Lung (tissue), 12 donors: ENCODE data around the gene PTGER3. TPM values are rescaled to one million over a fixed set of nuclear protein-coding genes. Genes with fewer than 3 reads are reported as not detected.
"Not testable (repeated sequence)": the region's sequence is repeated elsewhere in the genome, so short reads cannot be mapped to it uniquely, and the experiment has no call there.

Experiments
- ATAC-seq: fragments of 200-7000 bp; cut with Tn5 transposase; one replicate; pipeline ENCODE4 v1.9.1; 2020; ENCODE audit warnings: moderate number of reproducible peaks; ENCODE audit not compliant: insufficient read depth, low FRiP score
- DNase-seq, 3 donors: peaks; one replicate each; pipeline ENCODE4 v3.0.0-alpha.2; 2013 to 2017
- H3K27ac ChIP-seq, 2 donors: one replicate each; pipeline ENCODE4 v1.5.1; 2013; ENCODE audit warnings: mild to moderate bottlenecking in 2 of 2, moderate library complexity in 2 of 2, control low read depth in 1 of 2, inconsistent platforms in 1 of 2, low read depth in 1 of 2, low read length in 1 of 2
- H3K27me3 ChIP-seq, 3 donors: one replicate each; pipeline ENCODE4 v1.5.1; 2013; ENCODE audit warnings: low read length in 2 of 3; ENCODE audit not compliant: control insufficient read depth in 3 of 3, insufficient read depth in 3 of 3
- H3K36me3 ChIP-seq, 4 donors: one replicate each; pipeline ENCODE4 v1.5.1; 2013; ENCODE audit warnings: low read length in 4 of 4, mild to moderate bottlenecking in 1 of 4, moderate library complexity in 1 of 4; ENCODE audit not compliant: control insufficient read depth in 4 of 4, insufficient read depth in 4 of 4
- H3K4me1 ChIP-seq, 5 donors: one replicate each; pipeline ENCODE4 v1.5.1; 2013; ENCODE audit warnings: low read length in 5 of 5, mild to moderate bottlenecking in 2 of 5, moderate library complexity in 1 of 5; ENCODE audit not compliant: control insufficient read depth in 5 of 5, insufficient read depth in 5 of 5
- H3K4me3 ChIP-seq: one replicate; pipeline ENCODE4 v1.5.1; 2013; ENCODE audit warnings: mild to moderate bottlenecking, control low read depth, moderate library complexity
- H3K9ac ChIP-seq, 2 donors: one replicate each; pipeline ENCODE4 v1.5.1; 2013; ENCODE audit warnings: low read length in 2 of 2, control low read depth in 1 of 2; ENCODE audit not compliant: insufficient read depth in 1 of 2
- H3K9me3 ChIP-seq, 4 donors: one replicate each; pipeline ENCODE4 v1.5.1; 2013; ENCODE audit warnings: low read length in 3 of 4, mild to moderate bottlenecking in 1 of 4, moderate library complexity in 1 of 4; ENCODE audit not compliant: control insufficient read depth in 4 of 4, insufficient read depth in 3 of 4
- WGBS, 2 donors: extraction: QIAGEN DNeasy Blood & Tissue Kit; methylation state at CpG; one replicate each; pipeline ENCODE4 v1.1.7; 2013; 5-methylcytosine and 5-hydroxymethylcytosine counted together
- polyA plus RNA-seq, 2 donors: library from polyadenylated mRNA; stranded (reverse); fragments of 200-250 nt; gene quantifications; one replicate each; pipeline ENCODE4 v1.2.1, GENCODE V29; 2013
- total RNA-seq, 2 donors: library from RNA; depleted of rRNA in 1 of 2; stranded (reverse); fragments of >200 nt in 1 of 2; gene quantifications; one replicate each; pipeline ENCODE4 v1.2.1, GENCODE V29; 2014 to 2021
- TF ChIP-seq, protein P1 (sequence below): IDR thresholded peaks from 2 replicates; pipeline ENCODE4 v1.5.1; 2012; ENCODE audit warnings: mild to moderate bottlenecking; ENCODE audit errors: control extremely low read depth, extremely low read depth
- donor health status: control.
- donor health status: control.
- donor health status: Bipolar disorder and iron deficiency.
- donor health status: healthy.
- donor health status: DM: yes; HTN: yes; CAD: no.

PTGER3 gene
- total and polyA plus RNA-seq, 4 donors, result 0.31 to 1.8 (median 1.4) TPM

DNA sequence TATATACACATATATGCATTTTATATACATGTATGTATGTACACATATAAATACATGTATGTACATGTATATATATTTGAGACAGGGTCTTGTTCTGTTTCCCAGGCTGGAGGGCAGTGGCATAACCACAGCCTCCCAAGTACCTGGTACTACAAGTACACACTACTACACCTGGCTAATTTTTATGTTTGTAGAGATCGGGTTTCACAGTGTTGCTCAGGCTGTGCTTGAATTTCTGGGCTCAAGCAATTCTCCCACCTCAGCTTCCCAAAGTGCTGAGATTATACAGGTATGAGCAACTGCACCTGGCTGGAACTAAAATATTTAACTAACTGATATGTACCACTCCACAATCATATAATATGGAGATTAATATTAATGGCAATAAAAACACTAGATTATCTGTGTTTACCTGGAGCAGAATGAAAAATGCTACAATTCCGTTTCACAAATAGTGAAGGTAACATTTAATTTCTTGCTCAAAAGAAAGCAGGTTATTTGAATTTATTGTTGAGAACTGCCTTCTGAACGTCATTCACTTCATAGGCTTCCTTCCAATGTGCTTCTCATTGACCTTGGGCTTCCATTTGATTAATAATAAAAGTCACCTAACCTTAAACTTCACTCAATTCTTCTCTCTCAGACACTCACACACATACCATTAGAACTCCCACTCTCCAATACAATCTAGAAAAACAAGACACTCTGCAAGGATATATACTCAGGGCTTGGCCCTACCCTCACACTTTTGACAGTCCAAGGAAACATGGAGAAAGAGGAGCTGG is 57.0 kb downstream of the PTGER3 start:
- ATAC-seq, result no peak
- 65 to 80% methylated on average over 3 of the region's 3 CpGs for WGBS, 2 donors
- Histone ChIP-seq H3K9ac (no peak overlapping the region), H3K4me1 (no peaks in the 10 kb centered on the region), H3K27me3 (no peaks in the 10 kb centered on the region), H3K9me3 (no peaks in the 10 kb centered on the region), H3K27ac (no peak overlapping the region), H3K36me3 (no peaks in the 10 kb centered on the region), H3K4me3 (no peak overlapping the region)
- TF ChIP-seq, protein P1, sequence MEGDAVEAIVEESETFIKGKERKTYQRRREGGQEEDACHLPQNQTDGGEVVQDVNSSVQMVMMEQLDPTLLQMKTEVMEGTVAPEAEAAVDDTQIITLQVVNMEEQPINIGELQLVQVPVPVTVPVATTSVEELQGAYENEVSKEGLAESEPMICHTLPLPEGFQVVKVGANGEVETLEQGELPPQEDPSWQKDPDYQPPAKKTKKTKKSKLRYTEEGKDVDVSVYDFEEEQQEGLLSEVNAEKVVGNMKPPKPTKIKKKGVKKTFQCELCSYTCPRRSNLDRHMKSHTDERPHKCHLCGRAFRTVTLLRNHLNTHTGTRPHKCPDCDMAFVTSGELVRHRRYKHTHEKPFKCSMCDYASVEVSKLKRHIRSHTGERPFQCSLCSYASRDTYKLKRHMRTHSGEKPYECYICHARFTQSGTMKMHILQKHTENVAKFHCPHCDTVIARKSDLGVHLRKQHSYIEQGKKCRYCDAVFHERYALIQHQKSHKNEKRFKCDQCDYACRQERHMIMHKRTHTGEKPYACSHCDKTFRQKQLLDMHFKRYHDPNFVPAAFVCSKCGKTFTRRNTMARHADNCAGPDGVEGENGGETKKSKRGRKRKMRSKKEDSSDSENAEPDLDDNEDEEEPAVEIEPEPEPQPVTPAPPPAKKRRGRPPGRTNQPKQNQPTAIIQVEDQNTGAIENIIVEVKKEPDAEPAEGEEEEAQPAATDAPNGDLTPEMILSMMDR, result no peak
- DNase-seq, result peak; percentile 13 to 55 (median 18)

- DNase-seq (no peak), ATAC-seq (no peak)
- no peak overlapping the region for H3K9ac ChIP-seq
- no peaks in the 10 kb centered on the region for H3K4me1 ChIP-seq
- no peaks in the 10 kb centered on the region for H3K9me3 ChIP-seq
- 86 to 87% methylated on average over 2 of the region's 2 CpGs for WGBS, 2 donors
- no peak overlapping the region for H3K27ac ChIP-seq
- TF ChIP-seq, protein P1, result no peak
- no peak overlapping the region for H3K4me3 ChIP-seq
- H3K27me3 ChIP-seq, result no peaks in the 10 kb centered on the region
- no peaks in the 10 kb centered on the region for H3K36me3 ChIP-seq
These were observed 60.1 kb downstream of the PTGER3 start for GRCh38 chr1:70987497-70987896.

DNA sequence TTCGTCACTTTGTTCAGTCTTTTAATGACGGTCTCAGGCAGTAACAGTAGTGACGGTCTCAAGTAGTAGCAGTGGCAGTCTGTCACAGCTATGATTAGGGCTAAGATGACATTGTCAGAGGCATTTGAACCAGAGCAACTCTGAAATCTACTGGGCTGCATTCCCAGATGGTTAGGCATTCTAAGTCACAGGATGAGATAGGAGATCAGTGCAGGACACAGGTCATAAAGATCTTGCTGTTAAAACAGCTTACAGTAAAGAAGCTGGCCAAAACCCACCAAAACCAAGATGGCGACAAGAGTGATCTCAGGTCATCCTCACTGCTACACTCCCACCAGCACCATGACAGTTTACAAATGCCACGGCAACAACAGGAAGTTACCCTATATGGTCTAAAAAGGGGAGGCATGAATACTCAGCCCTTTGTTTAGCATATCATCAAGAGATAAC is 61.8 kb downstream of the PTGER3 start:
- not testable (repeated sequence) for H3K9me3 ChIP-seq, H3K9ac ChIP-seq, H3K4me1 ChIP-seq, ATAC-seq, H3K27ac ChIP-seq, H3K27me3 ChIP-seq, H3K4me3 ChIP-seq, H3K36me3 ChIP-seq, DNase-seq
- WGBS, 2 donors, result 90 to 91% methylated on average over 5 of the region's 5 CpGs

- not testable (repeated sequence) for H3K9ac ChIP-seq, ATAC-seq, H3K4me3 ChIP-seq, H3K4me1 ChIP-seq, H3K9me3 ChIP-seq, H3K27ac ChIP-seq, DNase-seq, H3K36me3 ChIP-seq, H3K27me3 ChIP-seq
- 88 to 92% methylated on average over 2 of the region's 2 CpGs for WGBS, 2 donors
These were observed 62.3 kb downstream of the PTGER3 start for GRCh38 chr1:70985278-70985677.
